GM18502 (cell line): ENCODE measurements around the gene HYLS1.

Source experiments
- ATAC-seq: cut with Tn5 transposase; IDR thresholded peaks from one replicate; pipeline ENCODE4 v1.9.1; 2021; ENCODE audit warnings: mild to moderate bottlenecking; ENCODE audit not compliant: unreplicated experiment, poor library complexity

Gene HYLS1

DNA sequence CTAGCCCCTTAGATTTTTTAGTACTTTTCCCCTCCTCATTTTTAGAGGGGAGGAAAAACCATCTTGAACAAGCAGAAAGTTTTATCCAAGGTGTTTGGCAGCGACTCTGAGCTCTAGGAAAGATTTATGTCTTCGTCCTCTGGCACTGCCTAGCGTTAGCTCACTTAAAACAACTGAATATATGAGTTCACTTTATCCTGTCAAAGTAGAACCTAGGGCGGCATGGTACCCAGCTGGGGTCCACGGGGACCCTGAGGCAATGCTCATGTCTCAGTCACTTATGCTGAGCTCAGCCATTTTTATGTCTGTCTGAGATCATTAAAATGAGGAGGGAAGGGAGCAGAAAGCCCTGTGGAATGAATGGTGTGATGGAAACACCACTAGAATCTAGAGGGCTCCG is 44.2 kb downstream of the HYLS1 start:
- no peak for ATAC-seq

DNA sequence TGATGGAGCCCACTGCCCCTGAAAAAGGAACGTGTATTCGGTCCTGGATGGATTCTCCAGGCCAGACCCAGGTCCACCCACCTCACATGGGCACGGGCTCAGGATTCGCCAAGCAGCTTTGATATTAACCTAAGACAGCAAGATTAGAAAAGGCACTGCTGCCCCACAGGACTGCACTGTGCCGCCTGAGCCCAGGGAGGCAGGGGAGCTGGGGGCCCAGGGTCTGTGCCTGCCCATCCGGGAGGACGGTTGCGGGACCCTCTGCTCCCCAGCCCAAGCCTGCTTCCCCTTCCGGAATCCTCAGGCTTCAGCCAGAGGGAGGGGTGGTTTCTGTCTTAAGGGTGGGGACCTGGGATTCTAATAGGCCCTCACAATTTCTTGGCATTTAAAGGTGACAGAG is 44.8 kb downstream of the HYLS1 start:
- no peak for ATAC-seq

DNA sequence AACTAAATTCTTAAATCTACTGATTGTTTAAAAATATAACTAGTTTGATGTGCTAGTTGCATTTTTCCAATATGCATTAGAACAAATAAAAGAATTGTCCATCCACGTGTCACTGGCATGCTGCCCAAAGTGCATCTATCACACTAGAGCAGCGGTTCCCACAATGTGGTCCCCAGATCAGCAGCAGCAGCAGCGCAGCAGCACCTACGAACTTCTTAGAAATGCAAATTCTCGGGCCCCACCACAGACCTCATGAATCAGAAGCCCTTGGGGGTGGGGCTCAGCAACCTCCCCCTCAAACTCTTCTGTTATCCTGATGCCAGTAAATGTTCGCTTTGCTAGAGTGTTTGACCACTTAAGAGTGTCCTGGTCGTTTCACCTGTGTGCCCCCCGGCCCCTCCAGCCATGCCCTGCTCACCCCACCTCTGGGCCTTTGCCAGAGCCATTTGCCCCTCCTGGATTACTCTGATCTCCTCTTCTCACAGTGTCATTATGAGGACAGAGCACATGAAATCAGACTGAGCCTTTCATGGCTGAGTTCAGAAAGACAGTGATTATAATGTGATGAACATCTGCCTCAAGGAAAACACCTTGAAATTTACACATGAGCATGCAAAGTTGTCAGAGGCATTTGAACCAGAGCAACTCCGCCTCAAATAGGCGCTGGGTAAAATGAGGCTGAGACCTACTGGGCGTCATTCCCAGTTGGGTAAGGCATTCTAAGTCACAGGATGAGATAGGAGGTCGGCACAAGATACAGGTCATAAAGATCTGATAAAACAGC is 45.8 kb downstream of the HYLS1 start:
- ATAC-seq: no peak

DNA sequence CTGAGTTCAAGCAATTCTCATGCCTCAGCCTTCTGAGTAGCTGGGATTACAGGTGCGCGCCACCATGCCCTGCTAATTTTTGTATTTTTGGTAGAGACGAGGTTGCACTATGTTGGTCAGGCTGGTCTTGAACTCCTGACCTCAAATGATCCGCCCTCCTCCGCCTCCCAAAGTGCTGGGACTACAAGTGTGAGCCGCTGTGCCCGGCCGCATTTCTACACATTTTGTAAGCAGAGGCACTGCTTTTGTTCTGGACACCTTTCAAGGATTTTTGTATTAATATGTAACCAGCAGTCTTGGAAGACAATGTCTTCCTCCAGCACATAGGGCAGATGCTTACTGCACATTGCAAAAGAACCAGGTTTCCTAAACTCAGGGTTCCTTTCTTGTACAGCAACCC is 47.0 kb downstream of the HYLS1 start:
- no peak for ATAC-seq

DNA sequence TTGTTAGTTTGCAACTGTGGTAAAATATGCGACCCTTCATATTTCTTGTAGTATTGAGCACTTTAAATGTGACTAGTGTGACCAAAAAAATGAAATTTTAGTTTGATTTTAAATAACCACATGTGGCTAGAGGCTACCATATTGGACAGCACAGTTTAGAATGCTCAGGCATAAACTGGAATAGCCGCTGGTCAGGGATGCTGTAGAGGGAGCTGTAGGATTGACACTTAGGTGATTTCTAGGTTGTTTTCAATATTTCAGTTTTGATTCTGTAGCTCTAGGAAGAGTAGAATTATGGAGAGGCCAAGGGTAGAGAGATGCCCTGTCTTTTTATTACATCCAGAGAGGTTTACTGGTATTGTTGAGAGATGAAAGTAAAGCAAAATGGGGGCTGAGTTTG is 47.6 kb downstream of the HYLS1 start:
- ATAC-seq: no peak

DNA sequence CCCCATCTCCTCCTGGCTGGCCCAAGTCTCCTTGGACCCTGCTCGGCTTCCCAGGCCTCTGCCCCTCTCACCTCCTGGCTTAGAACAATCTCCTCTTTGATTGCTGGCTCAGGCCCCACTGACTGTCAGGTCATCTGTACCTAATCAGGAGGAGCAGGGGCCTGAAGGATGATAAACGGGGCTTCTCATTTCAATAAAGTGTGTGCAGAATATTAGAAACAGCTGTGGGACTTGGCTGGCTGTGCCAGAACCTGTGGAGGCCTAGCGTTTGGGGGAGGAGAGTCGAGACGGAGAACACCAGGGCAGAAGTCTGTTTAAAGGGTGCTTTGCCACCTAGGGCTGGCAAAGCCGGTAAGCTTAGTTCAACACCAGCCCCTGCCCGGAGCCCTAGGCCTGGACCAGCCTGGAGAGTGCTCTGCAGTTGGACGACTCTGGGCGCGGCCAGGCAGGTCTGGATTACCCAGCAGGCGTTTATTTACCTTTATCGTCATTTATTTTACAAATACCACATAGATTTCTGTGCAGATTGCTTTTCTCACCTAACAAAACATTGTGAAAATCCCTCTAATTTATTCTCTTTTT is 48.2 kb downstream of the HYLS1 start:
- ATAC-seq: no peak

DNA sequence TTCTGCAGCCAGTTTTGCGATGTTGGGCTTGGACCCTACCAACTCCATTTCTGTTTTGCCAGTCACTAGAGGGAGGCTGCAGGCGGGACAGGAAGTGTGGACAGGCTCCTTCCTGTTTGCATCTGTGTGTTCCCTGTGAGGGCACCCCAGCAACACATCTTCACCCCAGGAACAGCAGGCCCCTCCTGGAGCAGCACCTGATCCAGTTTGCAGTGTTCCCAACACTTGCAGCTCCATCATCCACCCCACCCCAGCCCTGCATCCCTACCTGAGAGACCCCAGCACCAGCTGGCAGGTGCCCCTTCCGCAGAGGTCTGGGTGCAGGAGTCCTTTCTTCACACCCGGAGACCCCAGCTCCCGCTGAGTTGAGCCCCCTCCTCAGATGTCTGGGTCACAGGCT is 51.0 kb downstream of the HYLS1 start:
- no peak for ATAC-seq

DNA sequence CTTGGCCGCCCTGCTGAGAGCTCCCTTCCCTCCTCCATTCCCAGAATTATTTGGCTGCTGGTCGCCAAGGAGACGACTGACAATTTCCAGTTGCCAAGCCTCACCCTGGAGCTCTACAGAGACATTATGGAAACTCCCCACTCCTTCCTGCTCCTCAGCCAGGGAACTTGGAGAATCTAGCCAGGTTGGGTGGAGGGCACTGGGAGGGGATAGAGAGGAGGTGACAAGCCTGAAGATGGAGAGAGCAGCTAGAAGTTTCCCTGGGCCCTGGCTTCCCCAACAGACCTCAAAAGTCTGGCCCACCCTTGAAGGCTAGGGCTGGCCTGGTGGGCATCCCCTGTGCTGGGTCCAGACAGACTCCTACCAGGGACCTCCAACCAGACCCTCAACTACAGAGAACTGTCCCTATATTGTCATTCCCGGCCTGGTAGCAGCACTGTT is 51.6 kb downstream of the HYLS1 start:
- no peak for ATAC-seq

DNA sequence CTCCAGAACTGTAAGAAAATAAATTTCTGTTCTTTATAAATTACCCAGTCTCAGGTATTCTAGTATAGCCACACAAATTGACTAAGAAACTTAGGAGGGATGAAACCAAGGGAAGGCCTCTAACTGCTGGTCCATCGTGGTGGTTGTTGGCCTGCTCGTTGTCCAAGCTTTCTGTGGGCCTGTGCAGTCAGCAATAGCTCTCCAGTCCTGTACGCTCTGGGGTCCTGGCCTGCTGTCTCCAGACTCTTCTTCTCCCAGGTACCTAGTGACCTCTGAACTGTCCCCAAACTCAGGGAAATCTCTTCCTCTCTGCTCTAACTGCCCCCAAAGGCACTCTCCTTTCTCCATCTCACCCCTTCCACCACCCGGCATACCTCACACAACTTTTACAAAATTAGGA is 52.7 kb downstream of the HYLS1 start:
- ATAC-seq: no peak

DNA sequence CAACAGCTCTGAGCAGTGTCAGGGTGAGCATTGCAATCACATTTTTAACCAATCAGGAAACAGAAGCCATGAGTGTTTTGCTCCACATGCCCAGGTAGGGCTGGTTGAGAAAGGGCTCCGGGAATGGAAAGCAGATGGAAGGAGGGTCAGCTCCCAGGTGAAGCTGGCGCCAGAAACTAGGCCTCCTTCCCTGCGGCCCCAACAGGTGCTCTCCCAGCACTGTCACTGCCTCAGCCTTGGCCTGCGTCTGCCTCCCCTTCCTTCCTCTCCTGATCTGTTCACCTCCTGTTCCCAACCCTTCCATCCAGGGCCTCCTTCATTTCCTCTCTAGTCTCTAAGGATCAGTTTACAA is 53.8 kb downstream of the HYLS1 start:
- no peak for ATAC-seq

DNA sequence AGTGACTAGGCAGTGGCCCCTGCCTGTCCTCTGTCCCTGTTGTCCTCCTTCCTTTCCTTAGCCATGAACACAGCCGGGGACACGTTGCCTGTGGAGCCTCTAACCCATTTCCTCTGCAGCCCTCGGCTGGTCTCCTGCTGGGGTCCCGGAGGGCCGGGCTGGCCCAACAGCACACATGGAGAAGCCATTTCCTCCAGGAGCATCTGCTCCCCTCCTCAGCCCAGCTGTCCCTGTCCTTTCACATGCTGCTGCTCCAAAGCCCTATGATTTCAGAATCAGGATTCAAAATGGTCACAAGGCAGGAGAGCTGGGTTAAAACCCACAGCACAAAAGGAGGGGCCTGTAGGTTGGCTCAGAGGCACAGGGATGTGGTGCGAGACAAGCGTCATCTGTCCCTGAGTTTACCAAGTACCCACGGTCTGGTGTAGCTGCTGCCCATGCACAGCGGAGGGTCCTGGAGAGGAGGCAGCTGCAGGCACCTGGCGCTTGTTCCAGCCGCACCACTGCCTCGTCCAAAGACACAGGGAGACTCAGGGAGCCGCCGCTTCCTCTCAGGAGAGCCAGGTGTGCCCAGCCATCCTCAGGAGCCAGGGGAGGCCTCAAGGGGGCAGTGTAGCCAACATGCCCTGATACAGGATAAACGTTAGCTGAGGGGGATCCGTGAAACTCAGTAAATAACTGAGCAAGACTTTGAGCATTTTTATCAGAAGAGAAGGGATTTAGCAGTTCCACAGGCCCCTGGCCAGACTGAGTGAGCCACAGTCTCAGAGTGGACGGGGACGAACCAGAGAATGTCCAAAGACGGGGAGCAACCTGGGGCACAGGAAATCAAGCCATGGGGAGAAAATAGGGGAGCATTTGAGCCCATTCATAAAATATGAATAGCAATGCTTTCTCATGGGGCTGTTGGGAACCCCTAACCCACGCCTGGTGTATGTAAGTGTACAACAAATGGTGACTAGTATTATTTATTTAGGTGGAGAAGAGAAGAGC is 54.4 kb downstream of the HYLS1 start:
- peak; percentile 50 for ATAC-seq

DNA sequence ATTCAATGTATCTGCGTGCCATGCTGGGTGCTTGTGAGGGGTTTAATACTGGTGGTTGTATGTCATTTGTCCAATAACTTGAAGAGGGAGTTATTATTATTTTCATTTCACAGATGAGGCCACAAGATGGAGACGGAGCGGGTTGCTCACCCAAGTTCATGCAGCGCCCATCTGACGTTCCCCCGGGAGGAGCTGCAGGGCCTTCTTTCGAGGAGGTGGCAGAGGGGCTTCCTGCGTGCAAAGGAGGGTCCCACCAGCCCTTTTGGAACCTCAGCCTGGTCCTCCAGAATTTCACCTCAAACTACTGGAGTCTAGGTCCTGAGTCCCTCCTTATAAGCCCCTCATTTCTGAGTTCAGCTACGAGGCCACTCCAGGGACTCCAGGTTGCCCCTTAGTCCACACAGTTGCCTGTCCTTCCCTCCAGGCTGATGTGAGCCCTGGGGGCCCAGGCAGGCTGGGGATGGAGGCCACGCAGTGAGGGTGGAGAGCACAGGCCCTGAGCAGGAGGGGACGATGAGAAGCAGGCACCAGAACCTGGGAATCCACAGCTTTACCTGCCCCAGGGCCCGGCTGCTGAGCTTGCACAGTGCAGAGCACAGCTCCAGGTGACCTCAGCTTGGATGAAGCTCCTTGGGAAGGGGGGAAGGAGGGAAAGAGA is 55.4 kb downstream of the HYLS1 start:
- no peak for ATAC-seq

DNA sequence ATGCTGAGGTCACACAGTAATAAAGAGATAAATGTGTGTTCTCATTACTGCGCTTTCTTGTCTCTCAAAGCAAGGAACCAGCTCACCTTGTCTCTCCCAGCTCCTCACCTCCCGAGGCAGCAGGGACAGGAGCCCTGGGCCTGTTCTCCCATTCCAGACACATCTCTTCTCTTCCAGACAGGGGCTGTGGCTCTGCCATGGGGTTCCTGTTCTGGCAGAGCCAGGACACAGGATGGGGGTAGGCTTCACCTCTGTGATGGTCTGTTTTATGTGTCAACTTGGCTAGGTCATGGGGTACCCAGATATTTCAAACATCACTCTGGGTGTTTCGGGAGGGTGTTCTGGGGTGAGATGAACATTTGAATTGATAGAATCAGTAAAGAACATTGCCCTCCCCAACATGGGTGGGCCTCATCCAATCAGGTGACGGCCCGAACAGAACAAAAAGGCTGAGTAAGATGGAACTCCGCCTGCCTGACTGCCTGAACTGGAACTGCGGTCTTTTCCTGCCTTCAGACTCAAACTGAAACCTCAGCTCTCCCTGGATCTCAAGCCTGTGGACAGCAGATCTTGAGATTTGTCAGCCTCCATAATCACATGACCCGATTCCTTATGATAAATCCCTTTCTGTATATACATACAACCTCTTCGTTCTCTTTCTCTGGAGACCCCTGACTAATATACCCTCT is 56.3 kb downstream of the HYLS1 start:
- ATAC-seq: no peak

DNA sequence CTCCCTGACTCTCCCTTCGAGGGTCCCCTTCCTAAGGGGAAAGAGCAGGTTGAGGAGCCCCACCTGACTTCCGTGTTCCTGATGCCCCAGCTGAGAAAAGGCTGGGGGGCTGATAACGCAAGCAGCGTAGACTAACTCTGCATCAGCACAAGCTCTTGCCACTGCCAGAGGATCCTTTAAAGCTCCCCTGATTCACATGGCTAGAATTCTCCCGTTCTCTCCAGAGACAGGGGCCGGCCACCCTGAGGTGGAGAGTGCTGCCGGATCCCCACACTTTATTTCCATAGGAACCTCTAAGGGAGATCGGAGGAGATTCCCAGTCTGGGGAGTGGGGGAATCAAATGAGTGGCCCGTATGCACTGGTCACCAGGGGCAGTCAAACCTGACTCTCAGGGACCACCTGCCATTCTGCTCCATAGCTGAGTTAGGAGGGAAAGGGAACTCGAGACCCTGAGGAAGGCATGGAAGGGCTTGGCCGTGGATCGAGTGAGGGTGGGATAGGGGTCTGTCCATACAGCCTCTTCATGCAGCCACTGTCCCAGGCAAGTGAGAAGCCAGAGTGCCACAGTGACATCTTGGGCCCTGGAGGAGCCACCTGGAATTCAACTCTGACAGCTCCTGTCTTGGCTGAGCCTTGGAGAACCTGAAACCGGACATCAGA is 57.0 kb downstream of the HYLS1 start:
- ATAC-seq: no peak

DNA sequence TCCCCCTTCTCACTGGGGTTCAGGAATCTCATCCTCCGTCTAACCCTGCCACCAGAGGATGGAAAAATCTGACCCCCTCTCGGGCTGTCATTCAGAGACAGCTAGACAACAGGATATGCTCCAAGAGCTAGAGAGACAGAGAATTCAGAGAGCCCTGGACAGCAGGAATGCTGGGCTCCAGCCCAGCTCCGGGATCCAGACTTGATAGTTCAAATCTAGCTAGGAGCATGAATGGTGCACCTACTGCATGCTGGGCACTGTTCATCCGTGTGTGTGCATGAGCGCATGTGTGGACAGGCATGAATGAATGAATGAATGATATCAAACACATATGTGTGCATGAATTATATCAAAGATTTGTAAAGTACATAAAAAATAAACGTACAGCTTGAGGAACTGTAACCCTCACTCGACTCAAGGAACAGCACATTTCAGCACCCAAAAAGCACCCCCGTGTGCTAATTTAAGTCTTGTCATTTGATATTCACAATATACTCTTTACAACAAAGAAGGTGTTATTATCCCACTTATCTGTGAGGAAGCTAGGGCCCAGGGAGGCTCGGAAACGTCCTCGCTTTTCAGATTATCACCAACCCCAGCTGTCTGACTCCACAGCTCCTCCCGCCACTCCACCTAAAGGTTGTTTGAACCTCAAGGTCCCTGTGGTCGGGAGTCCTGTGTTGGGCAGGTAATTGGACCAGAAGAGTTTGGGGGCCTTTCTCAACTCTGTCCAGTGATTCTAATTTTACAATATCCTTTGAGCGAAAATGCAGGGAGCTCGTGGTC is 57.7 kb downstream of the HYLS1 start:
- no peak for ATAC-seq

DNA sequence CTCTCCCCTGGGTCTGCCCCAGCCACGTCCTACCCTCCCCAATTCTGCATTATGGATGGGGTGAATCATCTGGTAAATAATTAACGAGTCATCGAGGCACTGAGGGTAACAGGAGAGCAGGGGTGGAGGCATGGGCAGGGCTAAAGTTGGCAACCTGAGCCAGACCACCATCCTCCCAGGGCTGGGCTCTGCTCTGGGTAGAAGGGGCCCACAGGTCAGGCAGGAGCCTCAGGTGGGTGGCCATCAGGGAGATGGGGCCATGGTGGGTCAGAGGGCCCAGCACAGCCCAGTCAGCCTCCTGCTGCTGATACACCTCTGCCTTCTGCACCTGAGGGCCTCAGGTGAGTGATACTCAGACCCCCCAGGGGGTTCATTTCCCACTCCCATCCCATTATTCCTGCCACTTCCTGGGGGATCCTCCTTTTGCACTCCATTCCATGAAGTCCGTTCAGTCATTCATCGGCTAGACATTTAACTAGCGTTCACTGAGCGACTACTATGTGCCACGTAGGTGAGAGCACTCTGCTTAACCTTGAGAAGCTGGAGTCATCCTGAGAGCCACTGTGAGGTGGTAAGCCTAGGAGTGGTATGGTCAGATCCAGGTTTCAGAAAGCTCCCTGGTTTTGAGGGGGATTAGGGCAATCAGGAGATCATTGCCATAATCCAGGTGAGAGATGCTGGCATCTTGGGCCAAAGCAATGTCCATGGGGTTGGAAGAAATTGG is 58.5 kb downstream of the HYLS1 start, which contains the start of gene VSIG10L2:
TSS of gene VSIG10L2 (plus strand) at position 248 of the 724 bp plus-strand sequence. CDS start at position 260, 12 bp downstream.
- no peak for ATAC-seq

DNA sequence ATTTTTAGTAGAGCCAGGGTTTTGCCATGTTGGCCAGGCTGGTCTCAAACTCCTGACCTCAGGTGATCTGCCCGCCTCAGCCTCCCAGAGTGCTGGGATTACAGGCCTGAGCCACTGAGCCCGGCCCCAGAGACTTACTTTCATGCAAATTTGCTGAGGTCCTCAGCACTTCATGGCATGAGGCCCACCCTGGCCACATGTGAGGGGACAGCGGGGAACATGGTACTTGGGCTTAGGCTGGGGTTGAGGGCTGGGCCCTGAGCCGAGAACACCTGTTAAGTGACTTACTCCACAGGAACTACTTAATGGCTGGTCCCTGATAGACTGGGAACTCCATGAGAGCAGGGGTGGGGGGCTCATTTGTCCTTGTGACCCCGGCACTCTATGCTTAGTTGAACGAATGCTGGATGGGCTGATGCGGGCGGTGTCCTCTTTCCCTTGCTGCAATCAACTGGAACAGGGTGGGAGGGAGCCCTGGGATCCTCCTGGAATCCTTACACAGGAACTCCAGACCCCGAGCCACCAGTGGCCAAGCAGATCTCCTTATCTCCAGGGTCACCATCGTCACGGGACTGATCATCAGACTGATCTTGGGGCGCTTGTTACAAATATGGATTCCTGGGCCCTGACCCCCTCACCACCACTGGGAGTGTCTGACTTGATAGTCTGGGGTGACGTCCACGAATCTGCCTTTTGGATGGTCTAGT is 59.4 kb downstream of the HYLS1 start:
- ATAC-seq: no peak
